Stomach (tissue), 4 donors: ENCODE results near the gene CNBD2.
"Not testable (repeated sequence)": the region's sequence is repeated elsewhere in the genome, so short reads cannot be mapped to it uniquely, and the experiment has no call there.

ENCODE experiments used
- CTCF ChIP-seq, 7 experiments: fragments of 450-650 bp in 4 of 7; fragments of 200-600 bp in 3 of 7; sonication (generic) in 3 of 7; IDR thresholded peaks; one replicate each; pipeline ENCODE4 v1.5.1; 2016 to 2019; ENCODE audit warnings: antibody characterized with exemption in 7 of 7, control low read depth in 2 of 7, mild to moderate bottlenecking in 1 of 7
- EP300 ChIP-seq: sonication (generic); formaldehyde crosslinking; IDR thresholded peaks from one replicate; pipeline ENCODE4 v1.6.1; 2017; ENCODE audit warnings: antibody characterized with exemption
- POLR2A ChIP-seq, 4 donors: fragments of 450-650 bp; IDR thresholded peaks; one replicate each; pipeline ENCODE4 v1.6.1; 2016; ENCODE audit warnings: antibody characterized with exemption in 4 of 4, control low read depth in 2 of 4, mild to moderate bottlenecking in 1 of 4, moderate library complexity in 1 of 4

GRCh38 chr20:36049408-36049807 lies 81.0 kb downstream of the CNBD2 start:
- TF ChIP-seq CTCF (IDR thresholded peaks at IDR 0.05); POLR2A (IDR thresholded peaks at IDR 0.05); EP300: not testable (repeated sequence)
